ENCODE data around the gene CBFA2T3.

The CBFA2T3 gene

DNA sequence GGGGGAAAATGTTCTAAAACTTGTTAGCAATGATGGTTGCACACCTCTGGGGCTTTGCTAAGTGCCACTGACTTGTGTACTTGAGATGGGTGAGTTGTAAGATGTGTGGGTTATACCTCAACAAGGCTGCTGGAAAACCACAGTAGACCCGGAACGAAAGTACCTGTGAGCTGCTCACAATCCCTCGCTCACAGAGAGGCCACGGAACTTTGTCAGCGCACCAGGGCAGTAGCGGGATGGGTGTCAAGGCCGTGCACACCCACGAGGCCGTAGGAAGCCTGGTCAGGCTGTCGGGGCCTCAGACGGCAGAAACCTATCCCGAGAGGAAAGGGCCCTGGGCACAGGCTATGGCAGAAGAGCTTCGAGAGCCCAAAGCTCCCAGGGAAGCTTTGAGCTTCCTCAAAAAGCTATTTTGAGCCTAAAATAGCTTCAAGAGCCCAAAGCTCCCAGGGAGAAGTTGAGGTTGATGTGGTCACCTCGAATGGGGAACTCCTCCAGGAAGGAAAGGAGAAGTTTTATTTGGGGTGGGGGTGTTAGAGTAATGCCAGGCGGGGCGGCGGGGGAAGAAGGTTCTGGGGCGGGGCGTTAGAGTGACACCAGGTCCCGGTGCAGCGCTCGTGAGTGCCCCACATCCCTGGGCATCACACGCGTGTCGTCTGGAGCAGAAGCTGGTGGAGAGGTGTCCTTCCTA, 19.0 kb downstream of the CBFA2T3 start:
- peak; percentile 97 for DNase-seq

DNA sequence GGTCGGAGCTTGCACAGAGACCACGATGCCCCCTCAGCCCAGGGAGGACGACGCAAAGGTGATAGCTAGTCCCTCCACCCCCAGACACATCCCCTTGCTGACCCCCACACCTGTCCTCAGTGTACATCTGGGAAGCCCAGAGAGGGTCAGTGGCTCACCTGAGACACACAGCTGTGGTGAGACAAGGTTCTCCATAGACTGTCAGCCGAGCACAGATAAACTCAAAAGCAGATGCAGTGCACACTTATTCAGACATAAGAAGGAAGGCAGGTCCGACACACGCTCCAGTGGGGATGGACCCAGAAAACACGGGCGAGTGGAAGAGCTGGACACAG, 19.6 kb downstream of the CBFA2T3 start:
- no peak for DNase-seq

DNA sequence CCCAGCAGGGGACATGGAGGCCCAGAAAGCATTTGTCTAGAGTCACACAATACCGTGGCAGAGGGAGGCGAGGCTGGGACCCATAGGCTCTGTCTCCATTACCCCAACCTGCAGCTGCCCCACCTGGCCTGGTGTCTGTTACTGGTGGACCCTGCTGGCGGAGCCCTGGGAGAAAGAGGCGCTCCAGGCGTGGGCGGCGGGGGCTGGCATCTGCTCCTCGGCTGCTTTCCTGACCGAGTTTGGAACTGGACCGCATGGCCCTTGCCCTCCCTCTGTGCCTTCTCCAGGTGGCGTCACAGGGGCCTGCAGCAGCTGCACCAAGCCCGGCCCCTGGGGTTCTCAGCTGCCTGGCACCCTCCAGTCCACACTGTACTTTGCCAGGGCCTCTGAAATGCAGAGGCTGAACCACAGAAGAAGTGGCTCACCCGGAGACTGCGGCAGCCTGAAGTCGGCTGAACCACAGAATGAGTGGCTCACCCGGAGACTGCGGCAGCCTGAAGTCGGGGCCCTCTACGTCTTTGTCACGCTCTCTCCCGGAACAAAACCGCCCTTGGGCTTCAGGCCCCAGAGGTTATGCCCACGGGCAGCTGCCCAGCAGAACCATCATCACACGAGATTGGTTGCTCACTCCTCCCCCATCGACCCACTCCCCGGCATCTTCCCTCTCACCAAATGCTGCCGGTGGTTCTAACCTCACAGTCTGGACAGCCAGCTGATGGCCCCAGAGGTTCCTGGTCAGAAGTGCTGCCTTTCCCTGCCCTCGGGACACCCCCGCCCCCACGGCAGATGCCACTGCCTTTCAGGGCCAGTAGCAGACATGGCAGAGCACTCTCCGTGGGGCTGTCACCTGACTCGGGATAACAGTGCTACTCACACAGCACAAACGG, 20.2 kb downstream of the CBFA2T3 start:
- DNase-seq, result peak; percentile 80

DNA sequence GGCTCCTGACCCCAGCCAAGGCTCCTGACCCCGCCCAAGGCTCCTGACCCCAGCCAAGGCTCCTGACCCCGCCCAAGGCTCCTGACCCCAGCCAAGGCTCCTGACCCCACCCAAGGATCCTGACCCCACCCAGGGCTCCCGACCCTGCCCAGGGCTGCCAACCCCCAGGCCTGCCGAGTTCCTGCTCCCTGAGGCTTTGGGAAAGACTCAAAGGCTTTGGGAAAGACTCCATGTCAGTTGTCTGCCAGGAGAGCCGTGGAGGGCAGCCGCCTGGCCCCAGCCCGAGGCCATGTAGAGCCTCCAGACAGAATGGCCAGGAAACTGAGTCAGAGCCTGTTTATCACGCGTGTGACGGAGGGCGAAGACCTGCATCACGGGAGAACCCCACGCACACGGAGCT, 21.1 kb downstream of the CBFA2T3 start:
- DNase-seq, result no peak

DNA sequence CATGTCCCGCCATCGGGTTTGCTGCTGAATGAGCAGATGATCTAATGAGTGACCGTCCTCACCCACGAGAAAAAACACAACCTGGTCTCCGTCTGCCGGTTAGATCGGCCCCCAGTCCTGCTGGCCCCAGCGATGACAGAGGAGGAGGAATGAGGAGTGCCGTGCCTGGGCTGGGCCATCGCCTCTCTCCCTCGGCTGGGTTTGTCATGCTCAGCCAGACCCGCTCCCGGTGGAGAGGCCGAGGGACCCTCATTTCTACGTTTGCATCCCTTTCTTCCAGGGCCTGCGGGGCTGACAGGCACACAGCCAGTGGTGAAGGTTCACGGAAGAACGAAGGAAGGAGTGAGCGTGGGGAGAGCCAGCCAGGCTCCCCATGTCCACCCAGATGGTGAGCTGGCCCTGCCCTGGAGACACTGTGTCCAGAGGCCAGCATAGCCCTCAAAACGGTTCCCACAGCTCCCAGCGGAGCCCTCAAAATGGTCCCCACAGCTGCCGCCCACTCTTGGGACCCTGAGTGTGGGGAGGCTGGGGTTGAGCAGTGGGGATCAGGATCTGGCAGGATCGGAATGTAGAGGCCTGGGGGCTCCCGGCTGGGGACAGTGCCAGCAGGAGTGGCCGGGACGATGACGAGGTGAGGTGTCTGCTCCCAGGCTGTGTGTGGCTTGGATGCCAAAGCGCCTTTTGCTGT, 23.9 kb downstream of the CBFA2T3 start:
- DNase-seq, result no peak

DNA sequence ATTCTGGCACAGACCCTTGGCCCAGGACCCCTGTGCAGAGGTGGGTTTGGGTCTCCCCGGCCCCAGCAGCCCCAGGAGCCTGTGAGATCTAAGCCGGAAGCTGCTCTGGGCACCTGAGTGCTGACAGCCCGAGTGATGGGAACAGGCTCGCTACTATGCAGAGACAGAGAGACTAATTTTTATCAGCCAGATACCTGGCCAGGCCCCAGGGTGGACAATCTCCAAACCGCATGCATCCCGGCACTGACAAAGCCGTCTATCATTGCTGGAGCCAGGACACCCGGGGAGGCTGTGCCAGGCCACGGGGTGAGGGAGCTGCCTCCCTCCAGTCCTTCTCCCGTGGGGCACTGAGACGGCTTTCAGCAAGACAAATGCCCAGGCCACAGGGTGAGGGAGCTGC, 25.0 kb downstream of the CBFA2T3 start:
- no peak for DNase-seq

DNA sequence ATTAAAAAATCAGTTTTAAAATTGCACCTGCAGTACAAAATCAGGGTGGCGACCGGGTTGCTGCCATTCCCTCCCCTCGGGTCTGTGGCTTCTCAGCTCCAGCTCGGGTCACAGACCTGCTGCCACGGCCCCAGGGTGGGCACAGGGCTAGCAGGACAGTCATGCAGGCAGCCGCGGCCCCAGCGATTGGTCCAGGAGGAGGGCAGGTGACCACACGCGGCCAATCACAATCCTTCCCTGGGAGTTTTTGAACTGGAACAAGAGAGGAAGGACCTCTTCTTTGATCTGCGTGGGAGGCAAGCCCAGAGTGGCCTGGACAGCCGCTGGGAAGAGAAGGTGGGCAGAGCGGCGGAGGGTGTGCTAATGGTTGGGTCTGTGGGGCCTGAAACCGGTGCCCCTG, 25.5 kb downstream of the CBFA2T3 start:
- no peak for DNase-seq

DNA sequence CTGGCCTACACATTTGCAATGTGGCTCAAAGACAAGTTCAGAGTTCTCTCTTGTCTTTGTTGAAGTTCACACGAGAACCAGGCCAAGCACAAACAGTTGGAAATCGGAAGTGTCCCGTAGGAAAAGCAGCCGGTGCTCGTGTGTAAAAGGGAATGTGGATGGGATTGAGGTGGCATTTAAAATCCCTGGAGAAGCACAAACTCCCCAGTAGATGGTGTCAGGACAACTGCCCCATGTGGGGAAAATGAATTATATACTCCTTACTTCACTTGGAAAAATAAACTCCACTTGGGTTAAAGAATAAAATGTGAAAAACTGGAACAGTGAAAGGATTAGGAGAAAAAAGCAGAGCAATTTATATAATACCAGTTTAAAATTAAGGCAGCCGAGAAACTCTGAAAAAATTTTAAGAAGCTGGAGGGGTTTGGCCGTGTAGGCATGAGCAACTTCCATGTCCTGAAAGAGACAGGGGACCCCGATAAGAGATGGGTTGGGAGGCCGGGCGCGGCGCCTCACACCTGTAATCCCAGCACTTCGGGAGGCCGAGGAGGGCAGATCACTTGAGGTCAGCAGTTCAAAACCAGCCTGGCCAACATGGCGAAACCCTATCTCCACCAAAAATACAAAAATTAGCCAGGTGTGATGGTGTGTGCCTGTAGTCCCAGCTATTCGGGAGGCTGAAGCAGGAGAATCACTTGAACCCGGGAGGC, 28.1 kb downstream of the CBFA2T3 start:
- DNase-seq, result no peak

DNA sequence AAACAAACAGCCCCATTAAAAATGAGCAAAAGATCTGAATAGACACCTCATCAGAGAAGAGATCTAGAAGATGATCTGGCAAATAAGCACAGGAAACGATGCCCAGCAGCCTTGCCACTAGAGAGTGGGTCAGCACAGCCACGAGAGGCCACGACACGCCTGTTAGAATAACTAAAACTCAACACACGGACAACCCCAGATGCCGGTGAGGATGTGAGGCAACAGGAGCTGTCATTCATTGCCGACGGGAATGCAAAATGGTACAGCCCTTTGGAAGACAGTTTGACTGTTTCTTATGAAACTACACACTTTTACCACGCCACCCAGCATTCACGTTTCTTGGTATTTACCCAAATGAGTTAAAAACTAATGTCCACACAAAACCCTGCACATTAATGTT, 31.5 kb downstream of the CBFA2T3 start:
- DNase-seq, result peak; percentile 54

DNA sequence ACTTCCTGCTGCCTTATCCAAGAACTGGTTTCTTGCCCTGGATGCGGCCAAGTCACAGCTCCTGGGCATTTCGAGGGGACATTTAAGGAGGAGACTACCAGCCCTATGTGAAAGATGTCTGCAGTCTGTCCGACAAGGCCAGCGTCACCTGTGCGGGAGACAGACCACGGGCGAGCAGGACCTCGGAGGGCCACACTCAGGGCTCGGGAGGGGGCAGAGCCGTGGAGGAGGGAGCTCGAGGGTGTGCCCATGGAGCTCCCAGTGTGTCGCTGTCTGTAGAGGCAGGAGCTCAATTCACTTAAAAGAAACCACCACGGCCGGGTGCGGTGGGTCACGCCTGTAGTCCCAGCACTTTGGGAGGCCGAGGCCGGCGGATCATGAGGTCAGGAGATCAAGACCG, 33.3 kb downstream of the CBFA2T3 start:
- DNase-seq, result no peak

DNA sequence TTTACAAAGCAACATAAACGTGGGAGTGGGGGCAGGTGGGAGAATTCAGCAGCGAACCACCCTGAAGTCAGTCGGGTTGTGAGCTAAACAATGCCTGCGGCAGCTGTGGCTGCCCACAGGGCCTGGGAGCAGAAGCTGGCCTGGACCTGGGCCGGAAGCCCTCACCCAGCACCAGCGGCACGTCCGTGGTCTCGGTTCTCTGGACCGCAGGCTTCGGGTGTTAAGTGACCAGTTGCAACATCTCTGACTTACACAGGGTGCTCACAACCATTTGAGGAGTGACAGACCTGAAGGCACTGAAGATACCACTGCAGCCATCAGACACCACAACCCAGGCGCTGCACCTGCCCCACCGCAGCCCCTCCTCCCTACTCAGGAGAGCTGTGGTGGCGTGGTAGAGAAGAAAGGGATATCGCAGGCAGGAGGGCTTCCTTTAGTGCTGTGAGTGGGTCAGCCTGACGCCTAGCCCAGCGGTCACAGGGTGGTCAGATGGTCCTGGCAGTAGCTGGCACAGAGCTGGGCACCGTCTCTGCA, 33.8 kb downstream of the CBFA2T3 start:
- DNase-seq, result peak; percentile 75

DNA sequence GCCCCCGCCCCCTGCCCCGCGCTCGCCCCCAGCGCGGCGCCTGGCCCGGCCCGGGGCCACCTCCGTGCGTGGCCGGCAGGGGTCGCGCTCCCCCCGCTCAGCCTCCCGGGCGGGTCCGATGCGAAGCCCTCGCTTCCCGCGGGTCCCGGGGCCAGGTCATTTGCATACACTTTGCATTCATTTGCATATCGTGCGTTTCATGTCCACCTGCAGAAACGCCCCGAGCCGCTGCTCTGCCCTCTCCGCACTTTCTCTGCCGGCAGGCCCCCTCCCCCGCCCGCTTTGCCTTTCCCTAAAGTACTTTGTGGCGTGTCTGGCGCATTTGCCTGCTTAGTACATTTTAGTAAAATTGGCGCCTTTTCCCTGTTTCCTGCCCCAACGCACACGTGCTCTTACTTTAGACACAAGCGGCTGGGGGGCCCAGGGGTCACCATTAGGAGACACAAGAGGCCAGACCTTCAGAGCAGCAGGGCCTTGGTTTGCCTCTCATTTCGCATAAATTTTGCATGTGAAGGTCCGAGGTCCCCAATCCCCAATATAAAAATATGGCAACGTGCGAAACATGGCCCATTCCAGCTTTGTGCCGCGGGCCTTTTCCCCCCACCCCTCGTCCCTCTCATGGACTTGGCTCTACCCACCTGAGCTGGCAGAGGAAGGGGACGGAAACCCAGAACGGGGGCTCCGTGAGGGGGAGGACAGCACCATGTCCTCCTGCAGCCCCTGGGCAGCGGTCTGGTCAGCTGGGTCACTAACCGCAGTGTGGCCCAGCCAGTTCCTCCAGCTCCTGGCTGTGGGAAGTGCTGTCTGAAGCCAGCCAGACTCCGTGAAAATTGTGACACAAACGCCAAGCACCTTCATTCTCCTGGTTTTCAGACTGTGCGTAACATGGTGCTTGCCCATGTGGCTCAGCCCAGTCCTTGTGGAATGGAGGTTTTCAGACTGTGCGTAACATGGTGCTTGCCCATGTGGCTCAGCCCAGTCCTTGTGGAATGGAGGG, 34.8 kb downstream of the CBFA2T3 start:
- DNase-seq, result peak; percentile 70

DNA sequence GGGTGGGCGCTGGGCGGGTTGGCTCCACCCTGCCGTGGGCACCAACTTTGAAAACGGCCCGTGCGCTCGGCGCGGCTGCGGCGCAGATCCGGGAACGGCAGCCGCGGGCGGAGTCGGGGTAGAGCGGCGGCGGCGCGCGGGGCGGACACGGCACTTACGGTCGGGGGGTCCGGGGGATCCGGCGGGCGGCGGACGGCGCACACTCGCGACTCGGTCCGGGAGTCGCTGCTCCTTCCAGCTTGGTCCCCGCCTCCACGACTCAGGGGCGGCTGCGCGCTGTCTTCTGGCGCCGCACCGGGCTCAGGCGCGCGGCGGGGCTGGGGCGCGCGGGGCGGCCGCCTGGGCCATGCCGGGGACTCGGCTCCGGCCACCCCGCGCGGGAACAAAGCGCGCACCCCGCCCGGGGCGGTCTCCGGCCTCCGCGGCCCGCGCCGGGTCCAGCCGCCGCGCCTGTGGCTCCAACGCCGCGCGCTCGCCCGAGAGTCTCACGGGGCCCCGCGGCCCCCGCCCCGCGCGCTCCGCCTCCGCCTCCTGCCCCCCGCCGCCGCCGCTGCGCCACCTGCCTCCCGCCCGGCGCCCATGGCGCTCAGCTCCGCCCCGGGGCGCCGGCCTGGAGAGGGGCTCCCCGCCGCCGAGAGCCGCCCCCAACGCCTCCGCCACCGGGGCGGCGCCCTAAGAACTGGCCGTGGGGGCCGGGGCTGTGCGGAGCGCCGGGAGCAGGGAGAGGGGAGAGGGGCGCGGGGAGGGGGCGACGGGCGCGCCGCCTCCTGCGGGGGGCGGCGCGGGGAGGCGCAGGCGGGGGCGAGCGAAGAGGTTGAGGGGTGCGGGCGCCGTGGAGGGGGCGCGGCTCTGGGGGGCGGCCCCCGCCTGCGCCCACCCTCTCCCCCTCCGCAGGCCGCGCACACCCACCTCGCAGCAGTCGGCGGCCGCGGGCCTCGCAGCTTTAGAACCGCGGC, 35.9 kb downstream of the CBFA2T3 start:
- DNase-seq, result no peak

DNA sequence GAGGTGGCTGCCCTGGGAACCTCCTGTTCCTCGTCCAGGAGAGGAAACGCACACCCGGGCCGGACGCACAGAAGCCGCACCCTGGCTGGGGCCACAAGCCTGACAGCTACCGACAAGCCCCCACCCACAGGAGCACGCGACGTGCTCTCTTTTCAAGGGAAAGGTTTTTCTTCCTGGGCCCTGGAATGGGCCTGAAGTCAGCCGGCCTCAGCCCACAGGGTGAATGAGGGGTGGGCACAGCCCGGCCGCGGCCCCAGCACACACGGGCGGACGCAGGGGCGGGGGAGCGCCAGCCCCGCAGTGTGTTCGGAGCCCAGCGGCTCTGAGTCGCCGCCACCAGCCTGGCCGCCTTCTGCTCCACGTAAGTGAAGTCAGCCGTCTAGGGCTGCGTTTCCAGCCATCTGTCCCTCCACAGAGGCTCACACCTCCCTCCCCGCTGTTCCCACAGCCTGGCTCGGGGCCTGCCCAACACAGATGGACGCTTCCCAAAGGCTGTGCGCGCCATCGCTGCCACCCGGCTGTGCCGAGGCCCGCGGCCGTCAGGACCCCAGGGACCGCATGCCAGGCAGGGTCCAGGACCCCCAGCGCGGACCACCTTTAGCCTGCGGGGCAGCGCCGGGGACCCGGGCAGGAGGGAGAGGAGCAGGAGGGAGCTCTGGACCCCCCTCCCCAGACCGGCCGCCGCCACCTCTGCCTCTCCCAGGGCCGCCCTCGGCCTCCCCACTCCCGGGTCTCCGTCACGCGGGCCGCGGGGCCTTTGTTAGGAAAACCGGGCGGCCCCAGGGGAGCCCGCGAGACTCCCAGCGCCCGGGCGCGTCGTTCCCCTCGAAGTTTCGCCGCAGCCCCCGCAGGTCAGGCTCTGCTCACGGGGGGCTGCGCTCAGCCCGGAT, 36.8 kb downstream of the CBFA2T3 start:
- no peak for DNase-seq

DNA sequence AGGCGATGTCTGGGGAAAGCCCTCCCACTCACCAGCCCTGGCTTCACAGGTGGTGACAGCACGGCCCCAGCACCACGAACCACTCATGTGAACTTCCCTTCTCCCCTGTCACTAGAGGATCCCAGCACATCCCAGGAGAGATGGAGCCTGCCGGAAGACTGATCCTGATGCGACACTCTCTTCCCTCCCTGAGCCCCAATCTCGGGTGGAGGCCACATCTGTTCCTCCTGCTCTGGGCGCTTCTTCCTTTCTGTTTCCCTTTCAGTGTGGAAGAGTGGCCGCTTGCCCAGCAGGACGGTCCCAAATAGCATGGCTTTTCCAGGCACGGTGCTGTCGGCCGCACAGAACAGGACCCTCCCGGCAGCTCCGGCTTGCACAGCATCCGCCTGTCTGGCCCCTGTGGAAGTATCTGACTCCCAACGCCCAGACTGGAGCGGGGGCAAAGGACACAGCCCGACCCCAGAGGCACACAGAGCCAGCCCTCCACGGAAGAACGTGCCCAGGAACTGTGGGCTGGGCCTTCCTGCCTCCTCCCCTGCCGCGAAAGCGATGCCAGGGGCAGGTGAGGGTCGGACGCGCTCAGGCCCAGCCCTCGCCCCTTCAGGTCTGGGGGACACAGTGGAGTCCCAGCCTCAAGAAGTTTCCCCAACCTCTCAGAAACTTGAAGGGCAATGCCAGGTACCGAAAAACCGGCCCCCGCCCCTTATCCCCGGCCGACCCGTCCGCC, 37.6 kb downstream of the CBFA2T3 start:
- no peak for DNase-seq

DNA sequence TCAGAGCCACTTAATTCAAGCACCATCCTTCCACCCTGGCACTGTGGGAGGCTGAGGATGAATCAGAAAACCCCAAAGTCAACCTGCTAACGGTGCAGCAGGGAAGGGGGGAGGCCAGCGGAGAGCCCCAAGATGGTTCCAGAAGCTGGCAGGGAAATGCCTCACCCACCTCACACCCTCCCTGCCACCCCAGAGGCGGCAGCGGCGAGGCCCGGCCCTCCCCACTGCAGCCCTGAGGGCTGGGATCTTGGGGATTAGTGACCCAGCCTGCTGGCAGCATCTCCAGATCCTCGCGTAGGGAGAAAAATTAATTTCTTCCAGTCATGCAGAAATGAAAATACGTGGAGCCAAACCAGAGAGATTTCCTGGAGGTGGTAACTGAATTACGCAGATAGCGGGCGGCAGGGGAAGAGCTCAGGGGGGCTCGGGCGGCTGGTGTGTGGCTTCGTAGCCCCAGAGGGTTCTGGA, 38.2 kb downstream of the CBFA2T3 start:
- DNase-seq, result no peak

DNA sequence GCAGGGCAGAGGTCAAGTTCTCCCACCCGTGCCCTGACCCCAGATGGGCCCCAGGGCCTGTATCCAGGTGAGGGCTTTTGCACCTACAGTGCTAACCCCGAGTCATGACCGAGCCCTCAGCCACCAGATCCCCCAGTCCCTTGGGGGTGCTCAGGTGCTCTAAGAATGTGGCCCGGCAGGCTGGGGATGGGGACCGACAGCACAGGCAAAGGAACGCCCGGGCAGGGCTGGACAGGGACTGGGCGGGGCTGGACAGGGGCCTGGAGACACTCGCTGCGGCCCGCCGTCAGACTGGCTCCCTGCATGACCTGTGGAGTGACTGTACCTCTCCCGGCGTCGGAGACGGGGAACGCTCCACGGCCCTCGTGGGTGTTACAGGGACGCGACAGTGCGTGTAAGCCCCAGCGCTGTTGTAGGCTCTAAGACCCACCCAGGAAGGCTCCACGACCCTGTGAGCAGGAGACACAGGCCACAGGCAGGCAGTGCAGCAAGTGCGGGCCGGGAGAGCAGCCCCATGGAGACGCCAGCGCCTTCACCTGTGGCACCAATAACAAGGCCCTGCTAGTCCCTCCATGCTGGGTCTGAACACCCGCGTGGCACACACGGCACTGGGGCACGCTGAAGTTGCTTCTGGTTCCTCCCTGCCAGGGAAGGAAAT, 38.8 kb downstream of the CBFA2T3 start:
- DNase-seq, result no peak

DNA sequence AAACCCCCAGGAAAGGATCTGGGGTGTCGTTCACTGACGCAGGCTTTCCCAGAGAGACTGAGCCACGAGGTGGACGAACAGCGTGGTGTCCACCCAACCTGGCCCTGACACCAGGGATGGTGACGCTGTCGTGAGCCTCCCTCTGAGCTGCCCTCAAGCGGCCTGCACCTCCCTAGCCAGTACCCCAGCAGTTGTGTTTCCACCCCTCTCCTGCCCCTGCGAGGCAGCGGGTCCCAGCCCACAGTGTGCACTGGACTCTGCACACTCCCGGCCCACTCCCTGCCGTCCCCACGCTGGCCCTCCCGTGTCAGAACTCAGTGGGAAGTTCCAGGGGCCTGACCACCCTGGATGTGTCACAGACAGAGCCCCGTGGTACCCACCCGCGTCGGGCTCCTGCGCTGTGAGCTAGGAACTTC, 39.8 kb downstream of the CBFA2T3 start:
- no peak for DNase-seq

Data from MV-4-11 (cell line).